Liver (tissue), 3 donors: ENCODE data around the gene PPFIA4.

Source experiments
- GABPA ChIP-seq, 2 donors: IDR thresholded peaks in 1 of 2; conservative IDR thresholded peaks in 1 of 2; 2 replicates each; pipeline ENCODE4 v1.6.1; 2016; ENCODE audit warnings: antibody characterized with exemption in 2 of 2, mild to moderate bottlenecking in 1 of 2, moderate library complexity in 1 of 2
- RAD21 ChIP-seq, 2 donors: IDR thresholded peaks; 2 replicates each; pipeline ENCODE4 v1.6.1; 2016; ENCODE audit warnings: antibody characterized with exemption in 2 of 2, mild to moderate bottlenecking in 2 of 2
- REST ChIP-seq: IDR thresholded peaks from 2 replicates; pipeline ENCODE4 v1.6.1; 2016; ENCODE audit warnings: antibody characterized with exemption, mild to moderate bottlenecking
- SP1 ChIP-seq: IDR thresholded peaks from 2 replicates; pipeline ENCODE4 v1.6.1; 2018; ENCODE audit warnings: antibody characterized with exemption, mild to moderate bottlenecking
- TF ChIP-seq, protein P1 (sequence below): fragments of 150-350 bp; IDR thresholded peaks from 2 replicates; pipeline ENCODE4 v1.5.1; 2017; ENCODE audit warnings: improper control_type of control experiment, low read depth, low read length; ENCODE audit not compliant: missing input control
- donor health status: healthy.
- donor health status: healthy.

DNA sequence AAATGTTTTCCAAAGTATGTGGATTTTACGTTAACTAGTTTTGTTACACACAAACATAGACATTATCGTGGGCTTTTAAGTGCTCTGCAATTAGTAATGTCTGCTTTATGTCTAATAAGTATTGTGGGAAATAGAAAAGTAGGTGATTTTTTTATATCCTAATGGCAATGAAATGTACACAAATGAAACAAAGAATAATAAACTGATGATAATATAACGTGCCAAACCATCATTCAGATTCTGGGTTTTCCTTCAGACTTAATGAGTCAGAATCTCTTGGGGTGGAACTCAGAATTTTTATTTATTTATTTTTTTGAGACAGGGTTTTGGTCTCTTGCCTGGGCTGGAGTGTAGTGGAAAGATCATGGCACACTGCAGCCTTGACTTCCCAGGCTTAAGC is 17.1 kb upstream of the PPFIA4 start:
- TF ChIP-seq GABPA (IDR thresholded peaks at IDR 0.05 in 1 of 2, conservative IDR thresholded peaks at IDR 0.05 in 1 of 2) (no peak), SP1 (no peak), RAD21 (IDR thresholded peaks at IDR 0.05) (no peak), REST (no peak)
- TF ChIP-seq, protein P1, sequence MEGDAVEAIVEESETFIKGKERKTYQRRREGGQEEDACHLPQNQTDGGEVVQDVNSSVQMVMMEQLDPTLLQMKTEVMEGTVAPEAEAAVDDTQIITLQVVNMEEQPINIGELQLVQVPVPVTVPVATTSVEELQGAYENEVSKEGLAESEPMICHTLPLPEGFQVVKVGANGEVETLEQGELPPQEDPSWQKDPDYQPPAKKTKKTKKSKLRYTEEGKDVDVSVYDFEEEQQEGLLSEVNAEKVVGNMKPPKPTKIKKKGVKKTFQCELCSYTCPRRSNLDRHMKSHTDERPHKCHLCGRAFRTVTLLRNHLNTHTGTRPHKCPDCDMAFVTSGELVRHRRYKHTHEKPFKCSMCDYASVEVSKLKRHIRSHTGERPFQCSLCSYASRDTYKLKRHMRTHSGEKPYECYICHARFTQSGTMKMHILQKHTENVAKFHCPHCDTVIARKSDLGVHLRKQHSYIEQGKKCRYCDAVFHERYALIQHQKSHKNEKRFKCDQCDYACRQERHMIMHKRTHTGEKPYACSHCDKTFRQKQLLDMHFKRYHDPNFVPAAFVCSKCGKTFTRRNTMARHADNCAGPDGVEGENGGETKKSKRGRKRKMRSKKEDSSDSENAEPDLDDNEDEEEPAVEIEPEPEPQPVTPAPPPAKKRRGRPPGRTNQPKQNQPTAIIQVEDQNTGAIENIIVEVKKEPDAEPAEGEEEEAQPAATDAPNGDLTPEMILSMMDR, result no peak
